ENCODE data around the gene RAB3GAP1.

GRCh38 chr2:135125940-135126339 is 73.8 kb downstream of the RAB3GAP1 start:
- TF ChIP-seq CREB1 (IDR thresholded peaks at IDR 0.05; ENCODE audit: low read depth): no peak
- TF ChIP-seq EGR1 (IDR thresholded peaks at IDR 0.05): no peak
- TF ChIP-seq, protein P1, sequence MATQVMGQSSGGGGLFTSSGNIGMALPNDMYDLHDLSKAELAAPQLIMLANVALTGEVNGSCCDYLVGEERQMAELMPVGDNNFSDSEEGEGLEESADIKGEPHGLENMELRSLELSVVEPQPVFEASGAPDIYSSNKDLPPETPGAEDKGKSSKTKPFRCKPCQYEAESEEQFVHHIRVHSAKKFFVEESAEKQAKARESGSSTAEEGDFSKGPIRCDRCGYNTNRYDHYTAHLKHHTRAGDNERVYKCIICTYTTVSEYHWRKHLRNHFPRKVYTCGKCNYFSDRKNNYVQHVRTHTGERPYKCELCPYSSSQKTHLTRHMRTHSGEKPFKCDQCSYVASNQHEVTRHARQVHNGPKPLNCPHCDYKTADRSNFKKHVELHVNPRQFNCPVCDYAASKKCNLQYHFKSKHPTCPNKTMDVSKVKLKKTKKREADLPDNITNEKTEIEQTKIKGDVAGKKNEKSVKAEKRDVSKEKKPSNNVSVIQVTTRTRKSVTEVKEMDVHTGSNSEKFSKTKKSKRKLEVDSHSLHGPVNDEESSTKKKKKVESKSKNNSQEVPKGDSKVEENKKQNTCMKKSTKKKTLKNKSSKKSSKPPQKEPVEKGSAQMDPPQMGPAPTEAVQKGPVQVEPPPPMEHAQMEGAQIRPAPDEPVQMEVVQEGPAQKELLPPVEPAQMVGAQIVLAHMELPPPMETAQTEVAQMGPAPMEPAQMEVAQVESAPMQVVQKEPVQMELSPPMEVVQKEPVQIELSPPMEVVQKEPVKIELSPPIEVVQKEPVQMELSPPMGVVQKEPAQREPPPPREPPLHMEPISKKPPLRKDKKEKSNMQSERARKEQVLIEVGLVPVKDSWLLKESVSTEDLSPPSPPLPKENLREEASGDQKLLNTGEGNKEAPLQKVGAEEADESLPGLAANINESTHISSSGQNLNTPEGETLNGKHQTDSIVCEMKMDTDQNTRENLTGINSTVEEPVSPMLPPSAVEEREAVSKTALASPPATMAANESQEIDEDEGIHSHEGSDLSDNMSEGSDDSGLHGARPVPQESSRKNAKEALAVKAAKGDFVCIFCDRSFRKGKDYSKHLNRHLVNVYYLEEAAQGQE (IDR thresholded peaks at IDR 0.05; ENCODE audit: low read depth): no peak
- no peak for TF ChIP-seq MAX (IDR thresholded peaks at IDR 0.05)
- TF ChIP-seq YY1 (IDR thresholded peaks at IDR 0.05; ENCODE audit: low read depth): no peak
- no peak for TF ChIP-seq RAD21 (IDR thresholded peaks at IDR 0.05; ENCODE audit: low read depth)
- no peak for TF ChIP-seq EP300 (IDR thresholded peaks at IDR 0.05; ENCODE audit: borderline replicate concordance)
- TF ChIP-seq NFIC (IDR thresholded peaks at IDR 0.05): no peak
- no peak for TF ChIP-seq FOXM1 (IDR thresholded peaks at IDR 0.05; ENCODE audit: borderline replicate concordance, low read depth)
- no peak for TF ChIP-seq CEBPB (IDR thresholded peaks at IDR 0.05)
- TF ChIP-seq TAF1 (IDR thresholded peaks at IDR 0.05; ENCODE audit: low read depth): no peak
- no peak for TF ChIP-seq TCF12 (IDR thresholded peaks at IDR 0.05; ENCODE audit: low read depth)
- no peak for TF ChIP-seq TEAD4 (IDR thresholded peaks at IDR 0.05)
- TF ChIP-seq, protein P2, sequence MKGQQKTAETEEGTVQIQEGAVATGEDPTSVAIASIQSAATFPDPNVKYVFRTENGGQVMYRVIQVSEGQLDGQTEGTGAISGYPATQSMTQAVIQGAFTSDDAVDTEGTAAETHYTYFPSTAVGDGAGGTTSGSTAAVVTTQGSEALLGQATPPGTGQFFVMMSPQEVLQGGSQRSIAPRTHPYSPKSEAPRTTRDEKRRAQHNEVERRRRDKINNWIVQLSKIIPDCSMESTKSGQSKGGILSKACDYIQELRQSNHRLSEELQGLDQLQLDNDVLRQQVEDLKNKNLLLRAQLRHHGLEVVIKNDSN (IDR thresholded peaks at IDR 0.05): no peak
